Cardiac fibroblast (primary cell): ENCODE measurements around the gene CGB1.
A peak's percentile ranks its signal among the peaks of the same experiment; 100 is the strongest.

ENCODE experiments used
- DNase-seq, 2 donors: peaks; one replicate each; pipeline versions ENCODE4 v3.0.0 to v3.0.0-alpha.2; 2010; ENCODE audit warnings: low read depth in 2 of 2
- H3K4me3 ChIP-seq, 2 donors: replicated peaks in 1 of 2; 1 replicate in 1 of 2; 2 replicates in 1 of 2; pipeline ENCODE4 v1.5.1; 2011; ENCODE audit warnings: low read depth in 2 of 2, low read length in 2 of 2, mild to moderate bottlenecking in 2 of 2, moderate library complexity in 1 of 2
- CTCF ChIP-seq: IDR thresholded peaks from one replicate; pipeline ENCODE4 v1.5.1; 2011; ENCODE audit warnings: low read depth, mild to moderate bottlenecking, low read length, inconsistent platforms

Gene CGB1

GRCh38 chr19:49067554-49067953 lies 30.9 kb upstream of the CGB1 start:
- no peak for TF ChIP-seq CTCF
- H3K4me3 ChIP-seq: no peak overlapping the region
- no peak for DNase-seq

GRCh38 chr19:49065905-49066512 lies 29.3 kb upstream of the CGB1 start:
- no peak for DNase-seq
- TF ChIP-seq CTCF: no peak
- H3K4me3 ChIP-seq: no peak overlapping the region

- no peak for TF ChIP-seq CTCF
- peak in 1 of 2 donors; percentile 28 for DNase-seq
- H3K4me3 ChIP-seq: peak within 1 kb of the TSS in 1 of 2 donors; percentile 15
Measured at GRCh38 chr19:49064768-49065611, 28.3 kb upstream of the CGB1 start, which contains the start of gene NTF4. NTF4 (minus strand) TSS chr19:49064818; CDS start chr19:49061997, 2,821 bp downstream.

GRCh38 chr19:49064029-49064629 lies 27.4 kb upstream of the CGB1 start:
- DNase-seq: no peak
- peak overlapping the region in 1 of 2 donors; percentile 15 for H3K4me3 ChIP-seq
- TF ChIP-seq CTCF: no peak

GRCh38 chr19:49061445-49061844 lies 24.8 kb upstream of the CGB1 start:
- DNase-seq: no peak
- TF ChIP-seq CTCF: no peak
- no peak overlapping the region for H3K4me3 ChIP-seq

GRCh38 chr19:49061000-49061399 lies 24.3 kb upstream of the CGB1 start:
- TF ChIP-seq CTCF: no peak
- no peak overlapping the region for H3K4me3 ChIP-seq
- no peak for DNase-seq
